Effector CD8-positive, alpha-beta T cell (primary cell): ENCODE data around the gene BRD2.

ENCODE experiments used
- DNase-seq: peaks from one replicate; lab custom pipeline; 2025; lab: John Stamatoyannopoulos, UW

BRD2 gene

GRCh38 chr6:32972353-32973143 is 4.2 kb downstream of the BRD2 start:
- DNase-seq = peak; percentile 62

- DNase-seq = peak; percentile 70
Measured at GRCh38 chr6:32973144-32974015, 5.0 kb downstream of the BRD2 start.

- DNase-seq = no peak
Measured at GRCh38 chr6:32974016-32974333, 5.6 kb downstream of the BRD2 start.

- no peak for DNase-seq
Measured at GRCh38 chr6:32974541-32975308, 6.3 kb downstream of the BRD2 start.

- no peak for DNase-seq
Measured at GRCh38 chr6:32975886-32976285, 7.5 kb downstream of the BRD2 start.

- DNase-seq = no peak
Measured at GRCh38 chr6:32976334-32977069, 8.1 kb downstream of the BRD2 start.

- DNase-seq = no peak
Measured at GRCh38 chr6:32977272-32977952, 9.0 kb downstream of the BRD2 start.

- DNase-seq = no peak
Measured at GRCh38 chr6:32977953-32978324, 9.5 kb downstream of the BRD2 start.

- DNase-seq = no peak
Measured at GRCh38 chr6:32979720-32980487, 11.5 kb downstream of the BRD2 start.

GRCh38 chr6:32980488-32981038 is 12.2 kb downstream of the BRD2 start:
- no peak for DNase-seq

GRCh38 chr6:32982084-32982701 is 13.8 kb downstream of the BRD2 start:
- no peak for DNase-seq

GRCh38 chr6:32982702-32983492 is 14.5 kb downstream of the BRD2 start:
- DNase-seq = no peak

- no peak for DNase-seq
Measured at GRCh38 chr6:32983493-32983848, 15.1 kb downstream of the BRD2 start.

GRCh38 chr6:32983964-32984621 is 15.7 kb downstream of the BRD2 start:
- no peak for DNase-seq

- peak; percentile 86 for DNase-seq
Measured at GRCh38 chr6:32984622-32985389, 16.4 kb downstream of the BRD2 start.

GRCh38 chr6:32989368-32989767 is 21.0 kb downstream of the BRD2 start:
- DNase-seq = no peak

- DNase-seq = no peak
Measured at GRCh38 chr6:32991972-32992371, 23.6 kb downstream of the BRD2 start.
